Measurements from ENCODE around the gene HDAC8.

- TF ChIP-seq CTCF (IDR thresholded peaks at IDR 0.05), result no peak
- TF ChIP-seq POLR2A (IDR thresholded peaks at IDR 0.05), result no peak
Observed at GRCh38 chrX:72368796-72369195, 203.8 kb downstream of the HDAC8 start.

Measured in lower leg skin (tissue), 3 donors.